NB4 (cell line): ENCODE results near the gene CDH11.

Experiments used
- POLR2A ChIP-seq: IDR thresholded peaks from 2 replicates; pipeline ENCODE4 v1.6.1; 2011; ENCODE audit warnings: mild to moderate bottlenecking; ENCODE audit not compliant: insufficient read length; ENCODE audit errors: extremely low read depth
- TF ChIP-seq, protein P1 (sequence below): IDR thresholded peaks from one replicate; pipeline ENCODE4 v1.5.1; 2012; ENCODE audit warnings: low read depth, low read length

DNA sequence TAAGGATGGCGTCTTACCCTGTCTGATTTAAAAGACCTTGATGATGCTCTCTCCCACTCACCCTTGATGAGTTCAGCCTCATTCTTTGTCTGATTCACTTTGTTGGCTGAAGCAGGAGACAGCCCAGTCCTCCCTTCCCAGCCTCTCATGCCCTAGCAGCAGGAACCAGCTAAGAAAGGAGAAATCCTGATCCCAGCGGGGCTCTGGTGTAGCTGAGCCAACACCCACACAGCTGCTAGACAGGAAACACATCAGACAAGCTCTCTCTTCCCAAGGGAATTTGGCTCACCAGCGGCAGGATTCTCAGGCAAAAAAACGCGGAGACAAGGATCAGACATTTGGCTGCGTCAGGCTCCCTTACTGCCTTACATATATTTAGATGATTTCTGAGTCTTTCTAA, 211.5 kb downstream of the CDH11 start:
- TF ChIP-seq, protein P1, sequence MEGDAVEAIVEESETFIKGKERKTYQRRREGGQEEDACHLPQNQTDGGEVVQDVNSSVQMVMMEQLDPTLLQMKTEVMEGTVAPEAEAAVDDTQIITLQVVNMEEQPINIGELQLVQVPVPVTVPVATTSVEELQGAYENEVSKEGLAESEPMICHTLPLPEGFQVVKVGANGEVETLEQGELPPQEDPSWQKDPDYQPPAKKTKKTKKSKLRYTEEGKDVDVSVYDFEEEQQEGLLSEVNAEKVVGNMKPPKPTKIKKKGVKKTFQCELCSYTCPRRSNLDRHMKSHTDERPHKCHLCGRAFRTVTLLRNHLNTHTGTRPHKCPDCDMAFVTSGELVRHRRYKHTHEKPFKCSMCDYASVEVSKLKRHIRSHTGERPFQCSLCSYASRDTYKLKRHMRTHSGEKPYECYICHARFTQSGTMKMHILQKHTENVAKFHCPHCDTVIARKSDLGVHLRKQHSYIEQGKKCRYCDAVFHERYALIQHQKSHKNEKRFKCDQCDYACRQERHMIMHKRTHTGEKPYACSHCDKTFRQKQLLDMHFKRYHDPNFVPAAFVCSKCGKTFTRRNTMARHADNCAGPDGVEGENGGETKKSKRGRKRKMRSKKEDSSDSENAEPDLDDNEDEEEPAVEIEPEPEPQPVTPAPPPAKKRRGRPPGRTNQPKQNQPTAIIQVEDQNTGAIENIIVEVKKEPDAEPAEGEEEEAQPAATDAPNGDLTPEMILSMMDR = no peak
- TF ChIP-seq POLR2A = no peak
